ENCODE measurements around the gene BMP5.

GRCh38 chr6:55841341-55841740, 34.0 kb downstream of the BMP5 start:
- TF ChIP-seq SUZ12 (IDR thresholded peaks at IDR 0.05; ENCODE audit: extremely low read depth, insufficient read depth, insufficient read length) (no peak), ZNF274 (IDR thresholded peaks at IDR 0.05; ENCODE audit: low read depth, low read length) (no peak)

Measured in NT2/D1 (cell line).